GM21526 (cell line): ENCODE results near the gene NADSYN1.
"Not testable (repeated sequence)": the region's sequence is repeated elsewhere in the genome, so short reads cannot be mapped to it uniquely, and the experiment has no call there.

Experiments used
- ATAC-seq: cut with Tn5 transposase; IDR thresholded peaks from one replicate; pipeline ENCODE4 v1.9.1; 2021; ENCODE audit warnings: moderate library complexity; ENCODE audit not compliant: unreplicated experiment, low FRiP score

The NADSYN1 gene

GRCh38 chr11:71453037-71453917 lies at the start of gene NADSYN1:
NADSYN1 (plus strand) TSS chr11:71453203; CDS start chr11:71453297, 94 bp downstream.
- ATAC-seq: peak; percentile 48

- ATAC-seq: no peak
Measured at GRCh38 chr11:71404209-71404608, 48.8 kb upstream of the NADSYN1 start.

GRCh38 chr11:71406681-71407080 lies 46.3 kb upstream of the NADSYN1 start:
- ATAC-seq: no peak

- no peak for ATAC-seq
Measured at GRCh38 chr11:71407356-71407755, 45.6 kb upstream of the NADSYN1 start.

GRCh38 chr11:71408826-71409225 lies 44.2 kb upstream of the NADSYN1 start:
- no peak for ATAC-seq

GRCh38 chr11:71410363-71410966 lies 42.5 kb upstream of the NADSYN1 start:
- no peak for ATAC-seq

GRCh38 chr11:71414645-71415044 lies 38.4 kb upstream of the NADSYN1 start:
- ATAC-seq: no peak

- ATAC-seq: peak; percentile 83
Measured at GRCh38 chr11:71418643-71419042, 34.4 kb upstream of the NADSYN1 start.

GRCh38 chr11:71420455-71421241 lies 32.4 kb upstream of the NADSYN1 start:
- no peak for ATAC-seq

GRCh38 chr11:71421392-71421950 lies 31.5 kb upstream of the NADSYN1 start:
- ATAC-seq: no peak

- not testable (repeated sequence) for ATAC-seq
Measured at GRCh38 chr11:71422318-71422717, 30.7 kb upstream of the NADSYN1 start.

- no peak for ATAC-seq
Measured at GRCh38 chr11:71423181-71423790, 29.7 kb upstream of the NADSYN1 start.

- ATAC-seq: no peak
Measured at GRCh38 chr11:71425409-71425808, 27.6 kb upstream of the NADSYN1 start.

GRCh38 chr11:71425860-71426259 lies 27.1 kb upstream of the NADSYN1 start:
- no peak for ATAC-seq

- no peak for ATAC-seq
Measured at GRCh38 chr11:71426413-71426812, 26.6 kb upstream of the NADSYN1 start.

GRCh38 chr11:71428861-71429435 lies 24.1 kb upstream of the NADSYN1 start:
- no peak for ATAC-seq

GRCh38 chr11:71429701-71430100 lies 23.3 kb upstream of the NADSYN1 start:
- ATAC-seq: no peak

GRCh38 chr11:71430166-71430565 lies 22.8 kb upstream of the NADSYN1 start:
- ATAC-seq: no peak

GRCh38 chr11:71431271-71431670 lies 21.7 kb upstream of the NADSYN1 start:
- no peak for ATAC-seq
